Astrocyte (in vitro differentiated cells and primary cell): ENCODE results near the gene SGK1.

Experiments
- CTCF ChIP-seq: IDR thresholded peaks from 2 replicates; pipeline ENCODE4 v1.5.1; 2011; ENCODE audit warnings: low read depth, mild to moderate bottlenecking, inconsistent platforms, low read length, moderate library complexity; ENCODE audit not compliant: insufficient read depth
- EZH2 ChIP-seq: IDR thresholded peaks from 2 replicates; pipeline ENCODE4 v1.6.1; 2012; ENCODE audit warnings: mild to moderate bottlenecking, low read length, inconsistent platforms; ENCODE audit not compliant: insufficient read depth

- TF ChIP-seq CTCF (no peak), EZH2 (no peak)
Observed at GRCh38 chr6:134238006-134238405, 79.9 kb downstream of the SGK1 start.
